Kidney tubule cell (primary cell): Measurements from ENCODE around the gene CPNE4.
"Not testable (repeated sequence)": the region's sequence is repeated elsewhere in the genome, so short reads cannot be mapped to it uniquely, and the experiment has no call there.

Experiments used
- DNase-seq: peaks from one replicate; pipeline ENCODE4 v3.0.0-alpha.2; 2018; ENCODE audit warnings: low spot score

Gene CPNE4

GRCh38 chr3:132034486-132035464 lies at the start of gene CPNE4:
TSS of gene CPNE4 (minus strand) at chr3:132035014.
- DNase-seq = peak; percentile 81

- peak; percentile 31 for DNase-seq
Observed at GRCh38 chr3:132083583-132084279, 48.9 kb upstream of the CPNE4 start.

- DNase-seq = no peak
Observed at GRCh38 chr3:132083159-132083558, 48.3 kb upstream of the CPNE4 start.

DNA sequence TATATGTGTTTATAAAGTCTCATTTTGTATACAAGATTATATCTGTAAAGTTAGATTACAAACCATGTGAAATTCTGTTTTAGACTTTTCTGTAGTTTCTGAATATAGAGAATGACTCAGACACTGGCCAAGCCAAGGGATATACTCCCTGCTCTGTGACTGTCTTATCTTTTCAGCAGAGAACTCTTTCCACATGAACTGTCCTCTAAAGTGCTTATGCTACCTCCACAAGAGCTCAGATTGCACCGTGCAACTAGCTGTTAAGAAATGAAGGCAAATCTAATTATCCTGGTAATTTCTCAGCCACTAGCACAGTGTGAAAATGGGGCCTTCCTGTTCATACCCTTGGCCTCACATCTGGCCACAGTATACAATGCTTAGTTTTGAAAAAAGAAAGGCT lies 44.3 kb upstream of the CPNE4 start:
- DNase-seq = no peak

GRCh38 chr3:132073771-132074170 lies 39.0 kb upstream of the CPNE4 start:
- no peak for DNase-seq

GRCh38 chr3:132071043-132071442 lies 36.2 kb upstream of the CPNE4 start:
- DNase-seq = no peak

DNA sequence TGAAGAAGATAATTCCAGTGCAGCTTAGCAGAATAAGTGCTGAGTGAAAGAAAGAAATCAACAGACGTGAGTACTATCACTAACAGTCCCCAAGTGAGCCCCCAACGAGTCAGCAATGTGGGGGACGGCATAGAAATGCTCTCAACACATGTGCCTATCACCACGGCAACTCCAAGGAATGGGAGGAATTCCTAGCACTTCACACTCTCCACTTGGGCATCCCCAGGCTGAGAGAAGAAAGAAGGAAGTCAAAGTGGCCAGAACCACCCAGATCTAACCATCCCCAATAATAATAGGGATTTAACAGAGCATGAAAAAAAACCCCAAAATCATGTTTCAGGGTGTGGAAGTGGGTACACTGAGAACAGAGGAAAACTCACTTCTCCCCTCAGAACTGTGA lies 29.3 kb upstream of the CPNE4 start:
- no peak for DNase-seq

- DNase-seq = no peak
Observed at GRCh38 chr3:132062535-132062934, 27.7 kb upstream of the CPNE4 start.

GRCh38 chr3:132055872-132056271 lies 21.1 kb upstream of the CPNE4 start:
- no peak for DNase-seq

DNA sequence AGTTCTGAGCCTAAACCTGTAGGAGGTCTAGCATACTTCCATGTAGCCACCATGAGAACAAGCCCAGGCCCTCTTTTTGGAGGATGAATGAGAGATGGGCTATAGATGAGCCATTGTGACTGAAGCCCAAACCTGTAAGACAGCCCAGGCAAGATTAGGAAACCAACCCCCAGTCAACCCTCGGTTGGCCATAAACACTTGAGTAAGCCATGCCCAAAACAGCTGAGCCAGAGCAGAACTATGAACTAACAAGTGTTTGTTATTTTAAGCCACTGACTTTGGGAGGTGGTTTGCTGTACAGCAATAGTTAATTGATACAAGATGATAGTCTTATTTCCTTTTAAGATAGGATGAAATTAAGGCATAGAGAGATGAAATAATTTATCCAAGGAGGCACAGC lies 12.4 kb upstream of the CPNE4 start:
- DNase-seq = no peak

- not testable (repeated sequence) for DNase-seq
Observed at GRCh38 chr3:132044874-132045273, 10.1 kb upstream of the CPNE4 start.

DNA sequence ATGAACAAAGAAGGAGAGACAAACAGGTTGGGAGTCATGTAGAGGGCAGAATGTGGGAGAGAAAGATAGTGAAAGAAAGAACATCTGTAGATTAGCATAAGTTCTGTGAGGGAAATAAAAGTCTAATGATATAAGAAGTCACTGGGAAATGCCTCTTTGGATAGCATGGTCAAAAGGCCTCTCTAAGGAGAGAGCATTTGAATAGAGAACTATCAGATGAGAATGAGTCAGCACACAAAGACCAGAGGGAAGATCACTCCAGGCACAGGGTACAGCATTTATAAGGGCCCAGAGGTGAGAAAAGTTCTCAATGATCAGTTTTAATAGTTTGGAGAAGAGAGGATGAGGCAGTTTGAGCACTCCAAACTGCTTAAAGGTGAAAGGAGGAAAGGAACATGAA lies 7.9 kb upstream of the CPNE4 start:
- DNase-seq = no peak

DNA sequence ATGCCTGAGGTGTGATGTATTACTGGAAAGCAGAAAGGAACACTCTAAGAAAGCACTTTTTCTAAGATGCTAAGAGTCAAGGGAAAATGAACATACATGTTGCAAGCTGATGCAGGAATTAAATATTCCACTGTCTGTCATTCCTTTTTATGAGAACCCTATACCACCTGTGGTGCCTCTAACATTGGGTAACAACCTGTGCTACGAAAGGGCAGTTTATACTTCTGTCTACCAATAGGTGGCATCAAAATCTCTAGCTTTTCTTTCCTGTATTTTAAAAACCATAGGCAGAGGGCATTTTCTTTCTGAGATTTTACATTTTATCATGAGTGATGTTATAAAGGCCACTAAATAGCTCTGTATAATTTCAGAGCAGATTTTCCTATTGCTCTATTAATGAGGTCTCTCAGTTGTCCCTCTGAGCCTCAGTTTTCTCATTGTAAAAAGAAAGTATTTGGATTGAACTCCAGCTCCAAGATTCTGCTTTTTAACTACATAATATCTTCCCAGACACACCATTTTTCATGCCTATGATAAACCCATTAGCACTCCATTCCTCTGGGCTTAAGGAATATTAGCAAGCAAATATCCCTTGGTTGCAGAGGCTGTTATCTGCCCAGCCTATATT lies 3.5 kb upstream of the CPNE4 start:
- peak; percentile 51 for DNase-seq

DNA sequence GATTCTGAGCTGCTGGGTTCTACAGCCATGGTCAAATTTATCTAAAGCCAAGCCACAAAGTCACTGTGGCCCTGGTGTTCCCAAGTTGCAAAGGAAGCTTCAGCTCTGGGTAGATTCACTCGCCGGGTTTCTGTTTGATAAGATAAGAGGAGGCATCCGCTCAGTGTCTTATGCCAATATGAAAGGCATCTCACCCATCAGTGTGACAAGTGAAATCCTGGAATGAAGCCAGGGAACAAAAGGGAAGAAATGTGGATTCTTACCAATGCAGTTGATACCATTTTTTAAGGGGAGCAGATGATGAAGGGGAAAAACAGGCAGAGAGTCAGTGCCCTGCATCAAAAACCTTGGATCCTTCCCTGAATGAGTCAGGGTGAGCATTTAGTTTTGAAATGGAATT lies 2.8 kb upstream of the CPNE4 start:
- no peak for DNase-seq

DNA sequence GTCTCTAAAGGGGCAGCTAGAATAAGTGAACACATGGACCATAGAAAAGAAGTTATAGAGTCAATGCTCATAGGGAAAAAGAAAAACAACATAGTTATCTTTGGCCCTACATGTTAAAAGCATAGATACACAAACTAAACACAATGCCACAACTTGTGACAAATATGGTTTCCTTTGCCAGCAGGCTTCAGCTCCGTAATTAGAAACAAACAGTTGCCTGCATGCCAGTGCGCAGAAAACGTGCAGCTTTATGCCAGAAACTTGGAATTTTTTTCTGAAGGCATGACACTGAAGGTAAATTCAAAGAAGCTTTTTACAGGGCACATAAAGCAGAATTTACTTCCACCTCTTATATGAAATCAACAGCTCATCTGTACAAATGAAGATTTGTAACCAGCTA lies 2.2 kb upstream of the CPNE4 start:
- DNase-seq = no peak

DNA sequence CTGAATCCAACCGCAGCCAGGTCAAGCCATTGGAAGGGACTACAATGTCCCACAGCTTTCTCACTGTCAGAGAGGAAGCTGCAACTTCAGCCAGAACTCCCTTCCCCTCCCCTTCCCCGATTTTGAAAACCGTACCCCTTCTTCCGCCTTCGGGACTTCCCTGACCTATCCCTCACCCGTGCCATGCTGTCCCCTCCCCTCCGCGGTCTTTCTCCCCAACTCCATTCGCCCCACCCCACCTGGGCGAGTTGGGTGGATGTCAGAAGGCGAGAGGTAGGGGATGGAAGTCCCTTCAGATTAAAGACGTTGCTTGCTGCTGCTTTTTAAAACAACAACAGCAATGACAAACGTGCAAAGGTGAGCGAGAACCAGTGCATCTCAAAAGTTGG lies 723 bp downstream of the CPNE4 start:
- no peak for DNase-seq

DNA sequence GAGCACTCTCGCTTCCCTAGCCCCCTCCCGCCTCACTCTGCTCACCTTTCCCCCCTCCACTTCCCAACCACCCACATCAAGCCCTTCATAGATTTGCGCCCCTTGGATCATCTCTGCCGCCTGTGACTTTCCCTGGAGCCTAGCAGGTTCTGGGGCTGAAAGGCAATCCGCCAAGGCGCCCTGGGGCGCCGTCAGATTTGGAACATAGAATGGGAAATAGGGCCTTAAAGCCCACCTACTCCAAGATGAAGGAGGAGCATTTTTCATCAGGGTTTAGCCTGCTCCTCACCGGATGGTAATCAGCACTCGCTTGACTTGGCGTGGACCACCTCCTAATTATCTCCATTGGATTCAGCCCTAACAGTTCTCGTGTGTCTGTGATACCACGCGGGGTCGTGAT lies 1.3 kb downstream of the CPNE4 start:
- DNase-seq = no peak

DNA sequence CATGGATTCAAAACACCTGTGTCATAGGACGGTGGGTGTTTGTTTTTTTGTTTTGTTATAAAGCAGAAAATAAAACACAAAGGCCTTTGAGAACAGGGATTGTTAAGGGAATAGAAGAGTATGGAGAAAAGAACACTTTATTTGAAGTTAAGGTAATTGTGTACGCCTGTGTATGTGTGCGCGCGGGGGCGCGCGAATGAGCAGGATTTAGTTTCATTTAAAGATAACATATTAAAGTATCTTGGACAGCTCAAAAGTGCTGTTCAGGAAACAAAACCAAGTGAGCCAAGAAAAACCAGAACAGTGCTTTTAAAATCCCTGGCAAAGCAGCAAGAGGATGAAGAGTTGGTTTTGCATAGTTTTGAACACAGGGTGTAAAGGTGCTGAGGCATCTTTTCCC lies 1.9 kb downstream of the CPNE4 start:
- DNase-seq = no peak

GRCh38 chr3:132029182-132029902 lies 5.5 kb downstream of the CPNE4 start:
- DNase-seq = peak; percentile 74

- DNase-seq = no peak
Observed at GRCh38 chr3:132022914-132023313, 11.9 kb downstream of the CPNE4 start.

DNA sequence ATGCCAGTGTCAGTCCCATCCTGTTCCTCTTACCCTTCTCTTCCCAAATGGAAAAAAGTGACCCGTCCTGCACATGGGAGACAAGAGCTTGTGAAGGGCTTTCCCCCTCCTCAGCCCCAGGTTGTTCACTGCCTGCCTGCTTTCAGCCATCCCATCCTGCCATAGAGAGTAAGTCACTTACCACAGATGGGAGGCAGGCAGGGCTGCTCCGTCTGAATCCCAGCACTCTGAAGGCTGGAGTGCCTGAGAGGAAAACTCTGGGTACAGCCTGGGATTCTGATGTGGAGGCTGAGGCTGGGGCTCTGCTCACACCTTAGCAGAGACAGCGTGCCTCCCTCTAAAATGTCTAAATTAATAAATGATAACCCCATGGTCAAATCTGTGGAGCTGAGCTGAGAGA lies 14.8 kb downstream of the CPNE4 start:
- no peak for DNase-seq

DNA sequence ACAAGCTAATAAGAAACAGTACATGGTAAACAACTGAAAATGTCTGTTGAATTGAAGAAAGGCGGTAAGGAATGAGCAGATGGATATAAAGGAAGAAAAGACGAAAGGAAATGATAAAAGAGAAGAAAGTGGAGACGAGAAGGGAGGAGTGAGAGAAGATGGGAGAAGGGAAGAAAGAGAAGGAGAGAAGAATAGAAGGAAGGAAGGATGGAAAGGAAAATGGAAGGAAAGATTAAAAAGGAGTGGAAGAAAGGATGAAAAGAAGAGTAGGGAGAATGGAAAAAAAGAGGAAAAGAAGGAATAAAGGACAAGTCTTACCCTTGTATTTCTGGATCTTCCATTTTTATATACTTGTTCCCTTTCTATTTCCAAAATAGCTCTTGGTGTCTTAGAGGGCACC lies 17.7 kb downstream of the CPNE4 start:
- no peak for DNase-seq
